Stimulated activated CD8-positive, alpha-beta memory T cell treated with anti-CD3 and anti-CD28 coated beads, Interleukin-15, amount 100 ng/mL, for 1 hour (primary cell): ENCODE data around the gene RSPRY1.

Source experiments
- DNase-seq: peaks from one replicate; pipeline ENCODE4 v3.0.0-alpha.2; 2020; ENCODE audit warnings: low read depth

The RSPRY1 gene

DNA sequence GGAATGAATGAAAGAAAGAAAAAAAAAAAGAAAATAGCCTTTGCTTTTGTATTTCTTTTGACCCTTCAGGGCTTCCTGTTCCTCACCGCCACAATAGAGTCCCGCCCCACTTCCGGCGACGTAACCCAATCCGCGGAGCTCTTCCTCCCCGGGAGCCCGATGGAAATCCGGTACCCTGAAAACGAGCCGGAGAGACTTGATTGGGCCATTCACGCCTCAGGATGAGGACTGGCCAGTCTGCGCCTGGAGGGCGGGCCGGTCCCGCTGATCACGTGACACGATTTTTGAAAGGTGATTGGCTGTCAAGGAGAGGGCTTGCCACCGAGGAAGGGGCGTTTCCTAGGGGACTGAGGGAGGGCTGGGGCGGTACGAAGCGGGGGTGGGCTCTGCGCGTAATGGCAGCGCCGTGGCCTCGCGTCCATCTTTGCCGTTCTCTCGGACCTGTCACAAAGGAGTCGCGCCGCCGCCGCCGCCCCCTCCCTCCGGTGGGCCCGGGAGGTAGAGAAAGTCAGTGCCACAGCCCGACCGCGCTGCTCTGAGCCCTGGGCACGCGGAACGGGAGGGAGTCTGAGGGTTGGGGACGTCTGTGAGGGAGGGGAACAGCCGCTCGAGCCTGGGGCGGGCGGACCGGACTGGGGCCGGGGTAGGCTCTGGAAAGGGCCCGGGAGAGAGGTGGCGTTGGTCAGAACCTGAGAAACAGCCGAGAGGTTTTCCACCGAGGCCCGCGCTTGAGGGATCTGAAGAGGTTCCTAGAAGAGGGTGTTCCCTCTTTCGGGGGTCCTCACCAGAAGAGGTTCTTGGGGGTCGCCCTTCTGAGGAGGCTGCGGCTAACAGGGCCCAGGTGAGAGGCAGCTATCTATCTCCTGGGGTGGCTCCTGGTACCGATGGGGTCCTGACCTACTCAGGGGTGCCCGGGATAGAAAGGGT lies at the start of gene RSPRY1, which contains the start of gene PSME3IP1:
TSS of gene RSPRY1 (plus strand) at position 385 of the 927 bp plus-strand sequence. CDS start 18,330 bp downstream, outside the sequence.
TSS of gene PSME3IP1 (minus strand) at position 95 of the 927 bp plus-strand sequence. CDS start 12,185 bp downstream, outside the sequence.
- peak; percentile 97 for DNase-seq

GRCh38 chr16:57137043-57137442 lies 49.1 kb upstream of the RSPRY1 start:
- no peak for DNase-seq

DNA sequence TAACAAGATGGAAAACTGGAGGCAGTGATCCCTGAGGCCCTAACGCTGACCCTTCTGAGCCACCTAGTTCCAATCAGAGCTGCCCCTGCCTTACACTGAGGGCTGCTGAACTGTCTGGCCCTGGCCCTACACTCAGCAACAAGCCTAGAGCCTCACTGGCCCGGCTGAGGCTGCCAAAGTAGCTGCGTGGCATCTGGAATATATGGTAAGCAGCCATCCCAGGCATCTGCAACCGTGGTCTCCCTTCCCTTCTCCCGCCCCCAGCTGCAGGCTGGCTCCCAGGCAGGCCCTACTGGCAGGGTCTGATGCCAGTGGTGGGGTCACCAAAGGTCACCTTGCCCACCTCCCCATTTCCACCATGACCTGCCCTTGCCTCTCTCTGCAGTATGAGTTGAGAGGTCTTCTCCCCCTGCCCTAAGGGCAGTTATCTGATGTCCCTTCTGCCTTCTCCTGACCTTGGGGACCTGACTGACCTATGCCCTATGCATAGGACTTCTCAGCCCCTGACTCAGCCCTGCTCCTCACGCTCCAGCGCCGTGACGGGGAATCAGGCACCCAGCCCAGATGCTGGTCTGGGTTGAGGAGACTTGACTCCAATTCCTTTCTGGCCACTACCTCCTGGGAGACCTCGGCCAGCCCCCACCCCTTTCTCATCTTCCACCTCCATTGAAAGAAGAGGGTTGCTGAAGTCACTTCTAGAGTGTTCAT lies 48.4 kb upstream of the RSPRY1 start:
- DNase-seq: no peak

DNA sequence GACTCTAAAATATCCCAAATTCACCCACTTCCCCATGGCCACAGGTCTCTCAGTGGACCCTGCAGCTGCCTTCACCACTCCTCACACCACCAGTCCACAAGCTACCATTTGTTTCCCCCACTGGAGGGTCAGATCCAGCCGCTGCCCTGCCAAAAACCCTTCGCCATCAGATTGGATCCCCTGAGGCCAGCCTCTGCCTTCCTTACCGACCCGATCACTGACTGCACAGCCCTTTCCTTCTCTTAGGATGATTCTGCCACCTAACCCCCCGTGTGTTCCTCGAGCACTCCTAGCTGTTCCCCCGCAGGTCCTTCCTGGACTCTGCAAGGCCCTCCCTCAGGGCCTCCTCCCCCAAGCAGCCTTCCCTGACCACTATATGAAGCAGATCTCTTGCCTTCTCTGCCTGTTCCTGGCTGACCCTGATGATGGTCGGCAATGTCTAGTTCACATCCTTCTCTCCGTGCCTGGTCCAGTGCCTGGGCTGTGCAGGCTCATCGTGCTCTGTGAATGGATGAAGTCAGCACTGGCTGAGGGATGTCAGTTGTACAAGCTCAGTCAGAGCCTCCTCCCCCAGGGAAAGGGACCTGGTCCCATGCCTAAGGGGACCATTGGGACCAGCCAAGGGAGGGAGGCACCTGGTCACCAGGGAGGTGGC lies 47.7 kb upstream of the RSPRY1 start:
- DNase-seq: no peak

DNA sequence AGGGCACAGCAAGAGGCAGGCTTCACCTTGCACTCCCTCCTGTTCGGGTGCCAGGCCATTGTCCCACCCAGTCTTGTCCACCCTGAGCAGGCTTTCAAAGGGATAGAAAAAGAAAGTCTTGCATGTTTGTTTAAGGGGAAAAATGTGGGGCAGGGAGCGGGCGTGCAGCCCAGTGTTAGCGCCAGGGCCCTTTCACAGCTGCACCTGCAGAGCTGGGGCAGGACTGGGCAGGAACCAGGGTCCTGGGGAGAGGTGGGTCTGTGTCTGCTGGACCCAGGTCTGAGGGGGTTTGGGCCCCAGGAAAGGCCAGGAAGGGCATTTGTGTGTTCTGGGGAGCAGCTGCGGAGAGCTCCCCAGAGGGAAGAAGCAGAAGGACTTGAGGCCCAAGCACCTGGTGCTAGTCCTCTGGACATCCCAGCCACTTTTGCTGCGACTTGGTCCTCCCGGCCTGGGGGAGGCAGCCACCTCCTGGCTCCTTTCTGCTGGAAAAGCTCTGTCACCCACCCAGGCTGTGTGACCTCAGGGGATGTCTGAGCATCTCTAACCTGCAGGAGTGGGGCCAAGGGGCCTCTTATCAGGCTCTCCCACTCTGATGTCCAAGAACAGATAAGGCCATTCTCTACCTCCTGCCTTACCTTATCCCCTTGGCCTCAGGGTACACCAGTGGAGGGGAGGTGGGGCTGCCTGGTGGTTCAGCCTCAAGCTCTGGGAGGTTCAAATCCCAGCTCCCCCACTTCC lies 45.0 kb upstream of the RSPRY1 start:
- DNase-seq: no peak

GRCh38 chr16:57141822-57142631 lies 44.1 kb upstream of the RSPRY1 start:
- DNase-seq: no peak

GRCh38 chr16:57143149-57143921 lies 42.8 kb upstream of the RSPRY1 start:
- DNase-seq: no peak

DNA sequence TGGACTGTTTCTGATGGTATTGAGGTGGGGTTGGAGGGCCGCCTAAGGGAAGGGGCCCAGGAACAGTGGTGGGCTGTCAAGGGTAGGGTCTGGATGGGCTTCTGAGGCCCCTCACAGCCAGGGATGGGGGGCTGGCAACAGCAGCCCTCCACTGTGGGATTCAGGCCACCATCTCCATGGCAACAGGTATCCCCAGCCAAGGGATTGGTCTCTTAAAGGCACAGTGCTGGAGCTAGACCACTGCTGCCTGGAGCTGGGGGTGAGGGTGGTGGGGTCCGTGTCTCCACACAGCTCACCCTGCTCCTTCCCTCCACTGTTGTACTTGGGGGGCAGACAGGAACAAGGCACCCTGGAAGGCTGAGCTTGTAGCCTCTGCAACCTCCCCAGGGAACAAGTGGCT lies 42.1 kb upstream of the RSPRY1 start:
- no peak for DNase-seq

DNA sequence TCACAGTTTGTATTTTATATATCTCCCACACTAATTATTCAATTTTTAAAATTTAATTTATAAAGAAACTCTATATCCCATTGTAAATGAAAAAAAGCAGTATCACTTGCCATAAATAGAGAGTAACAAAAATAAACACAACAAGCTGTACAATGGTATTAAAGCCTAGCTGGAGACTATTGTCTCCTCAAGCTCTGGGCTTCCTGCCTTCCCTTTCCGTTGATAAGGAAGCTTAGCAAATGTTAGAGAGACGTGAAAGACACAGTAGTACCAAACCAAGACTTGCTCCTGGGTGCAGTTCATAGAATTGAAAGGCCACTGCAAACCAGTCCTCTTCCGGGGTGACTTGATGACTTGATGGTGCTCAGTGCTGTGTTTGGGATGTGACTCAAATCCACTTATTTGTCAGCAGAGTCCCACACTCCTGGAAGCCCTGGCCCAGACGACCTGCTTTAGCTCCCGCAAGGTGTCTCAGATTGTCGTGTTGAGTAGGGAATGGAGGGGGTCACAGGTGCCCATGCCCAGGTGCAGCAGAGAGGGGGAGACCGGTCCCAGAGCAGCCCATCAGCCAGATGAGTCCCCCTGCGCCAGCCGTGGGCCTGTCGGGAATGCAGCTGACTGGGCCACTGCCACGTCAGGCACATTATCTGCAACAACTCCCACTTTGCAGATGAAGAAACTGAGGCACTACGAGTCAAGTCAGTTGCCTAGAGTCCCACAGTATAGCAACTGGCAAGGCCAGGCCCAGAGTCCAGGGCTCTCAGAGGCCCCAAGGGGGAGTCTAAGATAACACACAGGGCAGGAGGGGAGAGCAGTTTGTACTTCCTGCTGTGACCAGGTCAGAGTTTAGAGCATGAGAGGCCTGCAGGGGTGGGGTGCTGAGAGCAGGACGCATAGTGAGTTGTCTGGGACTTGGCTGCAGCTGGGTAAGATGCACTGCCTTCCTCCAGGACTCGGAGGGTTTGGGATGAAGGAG lies 40.8 kb upstream of the RSPRY1 start:
- DNase-seq: no peak

DNA sequence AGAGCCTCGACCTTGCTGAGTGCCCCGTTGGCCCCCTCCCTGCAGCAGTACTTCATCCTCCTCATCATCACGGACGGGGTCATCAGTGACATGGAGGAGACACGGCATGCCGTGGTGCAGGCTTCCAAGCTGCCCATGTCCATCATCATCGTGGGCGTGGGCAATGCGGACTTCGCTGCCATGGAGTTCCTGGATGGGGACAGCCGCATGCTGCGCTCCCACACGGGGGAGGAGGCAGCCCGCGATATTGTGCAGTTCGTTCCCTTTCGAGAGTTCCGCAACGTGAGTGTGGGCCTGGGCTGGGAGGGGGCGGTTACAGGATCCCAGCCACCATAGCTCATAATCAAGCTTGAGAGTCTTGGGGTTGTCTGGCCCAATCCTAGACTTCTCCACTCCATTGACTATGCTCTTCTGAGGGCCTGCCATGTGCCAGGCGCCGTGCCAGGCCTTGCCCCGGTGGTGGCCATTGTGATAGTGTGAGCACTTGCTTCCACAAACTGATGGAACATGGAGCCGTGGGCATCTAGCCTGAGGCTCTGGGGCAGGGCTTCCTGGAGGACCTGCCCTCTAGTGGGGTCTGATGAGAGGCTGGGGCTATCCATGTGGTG lies 40.0 kb upstream of the RSPRY1 start:
- no peak for DNase-seq

- DNase-seq: no peak
Observed at GRCh38 chr16:57146735-57147134, 39.4 kb upstream of the RSPRY1 start.

- no peak for DNase-seq
Observed at GRCh38 chr16:57147381-57148221, 38.5 kb upstream of the RSPRY1 start.

DNA sequence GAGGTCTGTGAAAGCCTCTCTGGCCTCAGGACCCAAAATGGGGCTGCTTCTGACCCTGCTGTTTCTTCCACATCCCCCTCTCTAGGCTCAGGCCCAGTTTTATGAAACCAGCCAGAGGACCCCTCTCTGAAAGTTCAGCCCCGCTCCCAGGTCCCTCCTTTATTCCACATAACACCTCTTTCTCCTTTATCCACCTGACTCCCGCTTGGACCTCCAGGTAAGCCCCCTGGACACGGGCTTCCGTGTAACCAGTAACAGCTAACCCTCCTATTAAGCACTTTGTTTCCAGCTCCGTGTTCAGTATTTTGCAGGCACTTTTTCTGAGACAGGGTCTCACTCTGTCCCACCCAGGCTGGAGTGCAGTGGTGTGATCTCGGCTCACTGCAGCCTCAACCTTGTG lies 37.6 kb upstream of the RSPRY1 start:
- no peak for DNase-seq

DNA sequence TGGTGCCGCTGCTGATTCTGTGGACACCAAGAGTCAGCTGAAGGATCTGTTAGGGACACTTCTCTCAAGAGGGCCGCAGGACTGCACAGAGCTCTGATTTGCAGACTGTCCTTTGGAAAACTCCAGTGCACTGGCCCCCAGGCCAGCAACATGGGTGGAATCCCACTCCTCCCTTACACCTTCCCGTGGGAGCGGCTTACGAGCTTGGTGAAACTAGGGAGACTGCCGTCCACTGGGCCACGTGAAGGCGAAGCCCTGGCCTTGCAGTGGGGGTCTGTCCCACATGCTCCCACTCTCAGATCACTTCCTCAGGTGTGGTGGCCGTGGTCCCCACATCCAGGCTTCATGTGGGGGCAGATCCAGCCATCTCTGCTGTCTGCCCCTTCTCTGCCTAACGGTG lies 36.7 kb upstream of the RSPRY1 start:
- DNase-seq: no peak

DNA sequence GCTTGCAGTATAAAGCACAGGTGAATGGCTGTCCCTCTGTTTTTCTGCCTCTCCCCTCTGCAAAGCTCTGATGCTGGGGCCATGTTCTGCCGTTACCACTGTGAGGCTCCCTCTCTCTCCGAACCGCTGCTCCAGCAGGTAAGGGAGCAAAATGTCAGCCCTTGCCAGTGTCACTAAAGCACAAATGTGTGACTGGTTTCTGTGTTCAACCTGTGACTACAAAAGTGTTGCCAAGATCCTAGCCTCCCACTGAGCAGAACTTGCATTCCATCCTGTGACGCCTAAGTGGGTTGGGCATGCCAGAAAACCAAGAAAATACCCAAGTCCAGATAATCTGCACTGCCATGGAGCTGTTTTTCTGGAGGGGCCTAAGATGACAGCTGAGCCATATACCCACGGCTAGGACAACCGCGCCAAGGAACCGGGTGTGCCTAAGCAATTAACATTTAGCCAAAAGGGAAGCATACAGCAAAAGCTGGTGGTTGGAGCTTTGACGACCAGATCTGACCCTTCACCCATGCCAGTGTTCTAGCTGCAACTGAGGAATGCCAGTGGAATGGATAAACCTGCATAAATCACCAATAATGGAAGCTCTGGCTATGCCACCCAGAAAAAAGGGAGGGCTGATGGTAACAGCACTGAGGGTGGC lies 35.3 kb upstream of the RSPRY1 start:
- no peak for DNase-seq

- DNase-seq: no peak
Observed at GRCh38 chr16:57151369-57151768, 34.8 kb upstream of the RSPRY1 start.
